Measurements from ENCODE around the gene CHORDC1.
A peak's percentile ranks its signal among the peaks of the same experiment; 100 is the strongest.
"Not testable (repeated sequence)": the region's sequence is repeated elsewhere in the genome, so short reads cannot be mapped to it uniquely, and the experiment has no call there.

CHORDC1 gene

GRCh38 chr11:90222459-90223247 lies at the start of gene CHORDC1:
TSS of gene CHORDC1 (minus strand) at chr11:90223049. CDS start at chr11:90222954, 95 bp downstream.
- DNase-seq, result peak in 1 of 2 experiments; percentile 61

- DNase-seq, result no peak
Observed at GRCh38 chr11:90257158-90257525, 34.3 kb upstream of the CHORDC1 start.

- no peak for DNase-seq
Observed at GRCh38 chr11:90256404-90257157, 33.7 kb upstream of the CHORDC1 start.

DNA sequence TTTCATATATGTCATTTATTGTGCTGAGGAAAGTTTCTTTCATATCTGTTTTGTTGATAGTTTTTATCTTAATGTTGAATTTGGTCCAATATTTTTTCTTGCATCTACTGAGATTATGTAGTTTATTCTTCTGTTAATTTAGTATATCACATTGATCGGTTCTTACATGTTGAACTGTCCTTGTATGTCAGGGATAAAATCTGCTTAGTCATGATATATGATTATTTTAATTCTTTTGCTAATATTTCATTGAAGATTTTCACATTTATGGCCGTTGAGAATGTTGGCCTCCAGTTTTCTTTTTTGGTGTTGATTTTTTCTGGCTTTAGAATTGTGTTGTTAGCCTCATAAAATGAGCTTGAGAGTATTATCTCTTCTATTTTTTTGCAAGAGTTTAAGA lies 31.2 kb upstream of the CHORDC1 start:
- DNase-seq, result no peak

- DNase-seq, result no peak
Observed at GRCh38 chr11:90252053-90252452, 29.2 kb upstream of the CHORDC1 start.

DNA sequence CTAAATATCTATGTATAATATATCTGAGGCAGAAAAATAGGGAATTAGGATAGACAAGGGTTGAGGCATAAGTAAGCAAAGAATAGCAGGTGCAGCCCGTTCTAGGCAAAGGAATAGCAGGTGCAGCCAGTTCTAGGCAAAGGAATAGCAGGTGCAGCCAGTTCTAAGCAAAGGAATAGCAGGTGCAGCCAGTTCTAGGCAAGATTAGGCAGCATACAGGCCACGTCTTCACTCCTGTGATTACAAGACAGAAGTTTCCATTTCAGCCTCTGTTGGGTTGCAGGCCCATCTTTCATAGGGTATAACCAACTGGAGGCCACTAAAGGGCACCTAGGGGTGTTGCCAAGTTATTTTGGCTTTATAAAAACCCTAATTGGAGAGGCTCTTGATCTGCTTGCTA lies 28.8 kb upstream of the CHORDC1 start:
- no peak for DNase-seq

GRCh38 chr11:90250970-90251369 lies 28.1 kb upstream of the CHORDC1 start:
- no peak for DNase-seq

DNA sequence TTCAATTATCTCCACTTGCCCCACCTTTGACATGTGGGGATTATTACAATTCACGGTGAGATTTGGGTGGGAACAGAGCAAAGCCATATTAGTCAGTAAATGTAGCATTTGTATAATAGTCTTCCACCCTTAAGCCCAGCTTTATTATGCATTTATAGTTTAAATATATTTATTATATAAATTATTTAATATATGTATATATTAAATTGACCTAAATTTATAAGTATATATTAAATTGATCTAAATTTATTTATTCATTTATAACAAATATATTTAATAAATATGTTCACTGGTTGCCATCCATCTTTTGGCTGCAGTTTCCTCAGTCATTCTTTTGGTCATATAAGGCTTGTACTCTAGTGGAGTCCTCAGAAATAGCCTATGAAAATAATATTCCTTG lies 23.6 kb upstream of the CHORDC1 start:
- no peak for DNase-seq

- no peak for DNase-seq
Observed at GRCh38 chr11:90243534-90243933, 20.7 kb upstream of the CHORDC1 start.

- DNase-seq, result no peak
Observed at GRCh38 chr11:90242894-90243416, 20.1 kb upstream of the CHORDC1 start.

DNA sequence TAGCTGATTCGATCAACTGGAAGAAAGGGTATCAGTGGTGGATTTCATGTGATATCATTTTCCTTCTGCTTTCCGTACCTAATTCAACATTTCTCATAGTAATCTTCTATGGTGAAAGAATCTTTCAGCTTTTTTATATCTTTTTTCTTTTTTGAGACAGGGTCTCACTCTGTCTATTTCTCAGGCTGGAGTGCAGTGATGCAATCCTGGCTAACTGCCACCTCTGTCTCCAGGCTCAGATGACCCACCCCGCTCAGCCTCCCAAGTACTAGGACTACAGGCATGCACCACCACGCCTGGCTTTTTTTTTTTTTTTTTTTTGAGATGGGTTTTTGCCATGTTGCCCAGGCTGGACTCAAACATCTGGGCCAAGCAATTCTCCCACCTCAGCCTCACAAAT lies 18.6 kb upstream of the CHORDC1 start:
- no peak for DNase-seq

DNA sequence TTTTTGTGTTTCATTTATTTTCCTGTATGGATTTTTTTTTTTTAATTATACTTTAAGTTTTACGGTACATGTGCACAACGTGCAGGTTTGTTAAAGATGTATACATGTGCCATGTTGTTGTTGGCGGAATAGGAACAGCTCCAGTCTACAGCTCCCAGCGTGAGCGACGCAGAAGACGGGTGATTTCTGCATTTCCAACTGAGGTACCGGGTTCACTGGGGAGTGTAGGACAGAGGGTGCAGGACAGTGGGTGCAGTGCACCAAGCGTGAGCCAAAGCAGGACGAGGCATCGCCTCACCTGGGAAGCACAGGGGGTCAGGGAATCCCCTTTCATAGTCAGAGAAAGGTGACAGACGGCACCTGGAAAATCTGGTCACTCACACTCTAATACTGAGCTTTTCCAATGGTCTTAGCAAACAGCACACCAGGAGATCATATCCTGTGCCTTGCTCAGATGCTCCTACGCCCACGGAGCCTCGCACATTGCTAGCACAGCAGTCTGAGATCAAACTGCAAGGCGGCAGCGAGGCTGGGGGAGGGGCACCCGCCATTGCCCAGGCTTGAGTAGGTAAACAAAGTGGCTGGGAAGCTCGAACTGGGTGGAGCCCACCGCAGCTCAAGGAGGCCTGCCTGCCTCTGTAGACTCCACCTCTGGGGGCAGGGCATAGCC lies 17.3 kb upstream of the CHORDC1 start:
- DNase-seq, result not testable (repeated sequence)

- no peak for DNase-seq
Observed at GRCh38 chr11:90237004-90237403, 14.2 kb upstream of the CHORDC1 start.

GRCh38 chr11:90235526-90235925 lies 12.7 kb upstream of the CHORDC1 start:
- no peak for DNase-seq

- no peak for DNase-seq
Observed at GRCh38 chr11:90234977-90235376, 12.1 kb upstream of the CHORDC1 start.

- DNase-seq, result no peak
Observed at GRCh38 chr11:90229791-90230190, 6.9 kb upstream of the CHORDC1 start.

- DNase-seq, result no peak
Observed at GRCh38 chr11:90228056-90228455, 5.2 kb upstream of the CHORDC1 start.

GRCh38 chr11:90223248-90223585 lies 368 bp upstream of the CHORDC1 start:
- DNase-seq, result no peak

DNA sequence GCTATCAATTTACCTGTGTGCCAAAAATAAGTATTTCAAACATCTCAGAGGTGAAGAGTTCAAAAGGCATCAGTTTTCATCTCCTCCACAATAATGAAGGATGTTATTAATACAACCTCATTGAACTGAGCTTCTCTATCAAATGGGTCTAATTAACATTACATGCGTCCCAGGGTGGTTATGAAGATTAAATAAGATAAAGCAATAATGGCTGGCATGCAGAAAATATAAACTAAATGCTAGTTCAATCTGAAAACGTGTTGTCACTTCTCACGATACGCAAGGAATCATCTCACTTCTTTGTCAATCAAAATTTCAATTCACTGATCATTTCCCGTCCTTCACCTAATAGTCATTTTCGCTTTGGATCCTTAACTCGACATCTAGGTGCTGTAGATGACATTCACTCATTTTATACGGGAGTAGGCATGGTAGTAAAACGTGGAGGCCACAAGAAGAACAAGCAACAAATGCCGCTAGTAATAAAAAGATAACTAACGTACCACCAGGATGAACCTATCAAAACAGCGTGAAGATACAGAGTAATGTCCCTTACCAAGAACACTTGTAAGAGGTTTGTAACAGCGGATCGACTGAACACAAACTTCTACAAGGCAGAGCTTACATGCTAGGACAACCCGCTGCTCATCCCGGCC lies 918 bp downstream of the CHORDC1 start:
- DNase-seq, result no peak

GRCh38 chr11:90220391-90220790 lies 2.5 kb downstream of the CHORDC1 start:
- no peak for DNase-seq

- DNase-seq, result no peak
Observed at GRCh38 chr11:90219438-90219837, 3.4 kb downstream of the CHORDC1 start.

DNA sequence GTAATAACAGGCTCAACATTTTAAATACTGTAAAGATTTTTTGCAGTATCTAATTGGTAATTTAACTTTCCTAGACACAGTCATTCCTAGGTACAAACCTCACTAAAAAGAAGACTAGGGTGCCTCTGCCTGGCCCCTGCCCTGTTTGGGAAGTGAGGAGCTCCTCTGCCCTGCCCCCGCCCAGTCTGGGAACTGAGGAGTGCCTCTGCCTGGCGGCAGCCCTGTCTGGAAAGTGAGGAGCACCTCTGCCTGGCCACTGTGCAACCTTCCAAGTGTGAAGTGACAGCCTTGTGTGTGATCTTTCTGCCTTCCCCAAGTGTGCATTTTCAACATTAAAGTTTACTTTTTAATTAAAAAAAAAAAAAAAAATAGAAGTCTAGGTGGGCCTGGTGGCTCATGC lies 4.2 kb downstream of the CHORDC1 start:
- DNase-seq, result no peak

GRCh38 chr11:90216611-90217010 lies 6.2 kb downstream of the CHORDC1 start:
- DNase-seq, result no peak
